OCI-LY1 (cell line): ENCODE results near the gene CYP4F11.

Experiments used
- H2AFZ ChIP-seq: fragments of 200-600 bp; sonication (generic), shearing (Covaris generic); 2 replicates; pipeline ENCODE4 v1.6.0; 2014; ENCODE audit warnings: antibody characterized with exemption, mild to moderate bottlenecking, low read length
- H3F3A ChIP-seq: fragments of 200-600 bp; sonication (generic), shearing (Covaris generic); 2 replicates; pipeline ENCODE4 v1.6.0; 2014; ENCODE audit warnings: mild to moderate bottlenecking, antibody characterized with exemption, low read length, moderate library complexity; ENCODE audit not compliant: insufficient read depth
- H3K27ac ChIP-seq: fragments of 200-600 bp; sonication (generic); 2 replicates; pipeline ENCODE4 v1.5.1; 2014; ENCODE audit warnings: low read length, mixed run types, mild to moderate bottlenecking, low read depth; ENCODE audit not compliant: poor library complexity, severe bottlenecking
- H3K27me3 ChIP-seq: fragments of 200-600 bp; sonication (generic); 2 replicates; pipeline ENCODE4 v1.6.0; 2014; ENCODE audit warnings: antibody characterized with exemption, mild to moderate bottlenecking, low read length, moderate library complexity; ENCODE audit not compliant: insufficient read depth
- H3K36me3 ChIP-seq: fragments of 200-600 bp; sonication (generic); 2 replicates; pipeline ENCODE4 v1.6.1; 2014; ENCODE audit warnings: mild to moderate bottlenecking, antibody characterized with exemption, low read length, moderate library complexity, mixed read lengths; ENCODE audit not compliant: insufficient read depth
- H3K4me1 ChIP-seq: fragments of 200-600 bp; sonication (generic); 2 replicates; pipeline ENCODE4 v1.5.1; 2014; ENCODE audit warnings: mild to moderate bottlenecking, low read length, moderate library complexity; ENCODE audit not compliant: insufficient read depth, severe bottlenecking
- H3K4me2 ChIP-seq: fragments of 200-600 bp; sonication (generic), shearing (Covaris generic); 2 replicates; pipeline ENCODE4 v1.6.1; 2014; ENCODE audit warnings: low read length
- H3K4me3 ChIP-seq: fragments of 200-600 bp; sonication (generic); 2 replicates; pipeline ENCODE4 v1.5.1; 2014; ENCODE audit warnings: low read length, low read depth, mild to moderate bottlenecking, mixed read lengths; ENCODE audit not compliant: poor library complexity, severe bottlenecking
- H3K79me2 ChIP-seq: fragments of 200-600 bp; shearing (Covaris generic); 2 replicates; pipeline ENCODE4 v1.6.1; 2016; ENCODE audit warnings: mixed run types, low read length, mixed read lengths; ENCODE audit not compliant: insufficient read depth
- H3K9ac ChIP-seq: fragments of 200-600 bp; sonication (generic), shearing (Covaris generic); 2 replicates; pipeline ENCODE4 v1.6.1; 2014; ENCODE audit warnings: mild to moderate bottlenecking, low read length, mixed read lengths
- H3K9me2 ChIP-seq: fragments of 200-600 bp; sonication (generic), shearing (Covaris generic); 2 replicates; pipeline ENCODE4 v1.6.1; 2014; ENCODE audit warnings: low read depth, mild to moderate bottlenecking, low read length, mixed read lengths
- H3K9me3 ChIP-seq: fragments of 200-600 bp; shearing (Covaris generic); 2 replicates; pipeline ENCODE4 v1.6.1; 2014; ENCODE audit warnings: low read length, mixed read lengths
- H4K20me1 ChIP-seq: fragments of 200-600 bp; sonication (generic), shearing (Covaris generic); 2 replicates; pipeline ENCODE4 v1.6.0; 2016; ENCODE audit warnings: mild to moderate bottlenecking, low read length; ENCODE audit not compliant: insufficient read depth
- EZH2 ChIP-seq: fragments of 200-600 bp; sonication (generic), shearing (Covaris generic); IDR thresholded peaks from 2 replicates; pipeline ENCODE4 v1.8.0; 2017; ENCODE audit warnings: borderline replicate concordance, mixed run types, mild to moderate bottlenecking, antibody characterized with exemption, low read length, moderate library complexity, mixed read lengths
- TF ChIP-seq, protein P1 (sequence below): fragments of 200-600 bp; sonication (generic), shearing (Covaris generic); IDR thresholded peaks from 2 replicates; pipeline ENCODE4 v1.5.1; 2017; ENCODE audit warnings: mild to moderate bottlenecking, antibody characterized with exemption, low read length, moderate library complexity, mixed read lengths

The CYP4F11 gene

DNA sequence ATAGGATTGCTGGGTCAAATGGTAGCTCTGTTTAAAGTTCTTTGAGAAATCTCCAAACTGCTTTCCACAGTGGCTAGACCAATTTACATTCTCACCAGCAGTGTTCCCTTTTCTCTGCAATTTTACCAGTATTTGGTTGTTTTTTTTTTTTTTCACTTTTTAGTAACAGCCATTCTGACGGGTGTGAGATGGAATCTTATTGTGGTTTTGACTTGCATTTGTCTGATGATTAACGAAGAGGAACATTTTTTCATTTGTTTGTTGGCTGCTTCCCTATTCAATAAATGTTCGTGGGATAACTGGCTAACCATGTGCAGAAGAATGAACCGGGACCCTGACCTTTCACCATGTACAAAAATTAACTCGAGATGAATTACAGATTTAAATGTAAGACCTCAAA is 67.7 kb downstream of the CYP4F11 start:
- no peaks in the 10 kb centered on the region for H4K20me1 ChIP-seq
- H3K9me2 ChIP-seq, result no peaks in the 10 kb centered on the region
- H3K4me2 ChIP-seq, result no peak overlapping the region
- TF ChIP-seq, protein P1, sequence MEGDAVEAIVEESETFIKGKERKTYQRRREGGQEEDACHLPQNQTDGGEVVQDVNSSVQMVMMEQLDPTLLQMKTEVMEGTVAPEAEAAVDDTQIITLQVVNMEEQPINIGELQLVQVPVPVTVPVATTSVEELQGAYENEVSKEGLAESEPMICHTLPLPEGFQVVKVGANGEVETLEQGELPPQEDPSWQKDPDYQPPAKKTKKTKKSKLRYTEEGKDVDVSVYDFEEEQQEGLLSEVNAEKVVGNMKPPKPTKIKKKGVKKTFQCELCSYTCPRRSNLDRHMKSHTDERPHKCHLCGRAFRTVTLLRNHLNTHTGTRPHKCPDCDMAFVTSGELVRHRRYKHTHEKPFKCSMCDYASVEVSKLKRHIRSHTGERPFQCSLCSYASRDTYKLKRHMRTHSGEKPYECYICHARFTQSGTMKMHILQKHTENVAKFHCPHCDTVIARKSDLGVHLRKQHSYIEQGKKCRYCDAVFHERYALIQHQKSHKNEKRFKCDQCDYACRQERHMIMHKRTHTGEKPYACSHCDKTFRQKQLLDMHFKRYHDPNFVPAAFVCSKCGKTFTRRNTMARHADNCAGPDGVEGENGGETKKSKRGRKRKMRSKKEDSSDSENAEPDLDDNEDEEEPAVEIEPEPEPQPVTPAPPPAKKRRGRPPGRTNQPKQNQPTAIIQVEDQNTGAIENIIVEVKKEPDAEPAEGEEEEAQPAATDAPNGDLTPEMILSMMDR, result no peak
- TF ChIP-seq EZH2, result no peak
- H3K9me3 ChIP-seq, result no peaks in the 10 kb centered on the region
- no peaks in the 10 kb centered on the region for H3K27me3 ChIP-seq
- H3K27ac ChIP-seq, result no peak overlapping the region
- no peaks in the 10 kb centered on the region for H3K36me3 ChIP-seq
- H3K4me3 ChIP-seq, result no peak overlapping the region
- H3K79me2 ChIP-seq, result no peaks in the 10 kb centered on the region
- no peaks in the 10 kb centered on the region for H3K4me1 ChIP-seq
- H3F3A ChIP-seq, result no peaks in the 10 kb centered on the region
- H2AFZ ChIP-seq, result no peak overlapping the region
- H3K9ac ChIP-seq, result no peak overlapping the region

GRCh38 chr19:15864824-15865223 is 69.5 kb downstream of the CYP4F11 start:
- Histone ChIP-seq H3K4me1 (no peaks in the 10 kb centered on the region), H3F3A (no peaks in the 10 kb centered on the region), H3K27ac (no peak overlapping the region), H3K4me3 (no peak overlapping the region), H3K9ac (no peak overlapping the region), H3K79me2 (no peaks in the 10 kb centered on the region), H3K9me2 (no peaks in the 10 kb centered on the region), H4K20me1 (no peaks in the 10 kb centered on the region), H3K9me3 (no peaks in the 10 kb centered on the region), H3K4me2 (no peak overlapping the region), H3K27me3 (no peaks in the 10 kb centered on the region), H3K36me3 (no peaks in the 10 kb centered on the region), H2AFZ (no peak overlapping the region)
- TF ChIP-seq, protein P1, result no peak
- TF ChIP-seq EZH2, result no peak

DNA sequence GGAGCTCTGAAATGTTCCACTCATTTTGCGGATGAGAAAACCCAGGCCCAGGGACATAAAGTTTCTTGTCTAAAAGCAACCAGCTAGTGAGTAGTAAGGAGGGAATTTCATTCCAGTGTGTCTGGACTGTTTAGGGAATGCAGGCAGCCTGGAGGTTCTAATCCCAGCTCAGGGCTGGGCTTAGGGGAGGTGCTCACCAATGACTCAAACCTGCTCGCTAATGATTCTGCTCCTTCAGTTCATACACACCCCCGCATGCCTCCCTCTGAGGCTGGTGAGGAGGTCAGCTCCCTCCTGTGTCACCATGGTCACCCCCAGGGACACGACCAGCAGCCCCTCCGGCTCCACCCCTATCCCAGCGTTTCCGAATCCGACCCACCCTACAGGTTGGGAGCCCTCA is 71.1 kb downstream of the CYP4F11 start:
- Histone ChIP-seq H3K36me3 (no peaks in the 10 kb centered on the region), H3K79me2 (no peaks in the 10 kb centered on the region), H3K4me2 (no peak overlapping the region), H2AFZ (no peak overlapping the region), H4K20me1 (no peaks in the 10 kb centered on the region), H3F3A (no peaks in the 10 kb centered on the region), H3K27ac (no peak overlapping the region), H3K27me3 (no peaks in the 10 kb centered on the region), H3K4me1 (no peaks in the 10 kb centered on the region), H3K9ac (no peak overlapping the region), H3K9me3 (no peaks in the 10 kb centered on the region), H3K4me3 (no peak overlapping the region), H3K9me2 (no peaks in the 10 kb centered on the region)
- no peak for TF ChIP-seq EZH2
- TF ChIP-seq, protein P1, result no peak
